SIG-M5 treated with dmso at 0.1 percent for 504 hours (cell line): Measurements from ENCODE around the gene ZNF740.
"Not testable (repeated sequence)": the region's sequence is repeated elsewhere in the genome, so short reads cannot be mapped to it uniquely, and the experiment has no call there.

Source experiments
- DNase-seq: peaks from one replicate; lab custom pipeline; 2025; ENCODE audit not compliant: unreplicated experiment; lab: John Stamatoyannopoulos, UW

Gene ZNF740

GRCh38 chr12:53180220-53180930 lies at the start of gene ZNF740, which contains the start of gene CSAD:
ZNF740 (plus strand) TSS chr12:53180722; CDS start chr12:53181984, 1,262 bp downstream.
CSAD (minus strand) TSS chr12:53180925; CDS start chr12:53173470, 7,455 bp downstream.
- DNase-seq, result peak; percentile 99

- DNase-seq, result no peak
Measured at GRCh38 chr12:53131844-53132243, 48.7 kb upstream of the ZNF740 start.

GRCh38 chr12:53133722-53134121 lies 46.8 kb upstream of the ZNF740 start:
- DNase-seq, result no peak

- no peak for DNase-seq
Measured at GRCh38 chr12:53143355-53143754, 37.2 kb upstream of the ZNF740 start.

- no peak for DNase-seq
Measured at GRCh38 chr12:53145383-53146260, 34.9 kb upstream of the ZNF740 start.

- DNase-seq, result no peak
Measured at GRCh38 chr12:53147181-53147580, 33.3 kb upstream of the ZNF740 start.

- DNase-seq, result no peak
Measured at GRCh38 chr12:53147653-53148052, 32.9 kb upstream of the ZNF740 start.

- DNase-seq, result no peak
Measured at GRCh38 chr12:53151039-53151438, 29.5 kb upstream of the ZNF740 start.

GRCh38 chr12:53152390-53152789 lies 28.1 kb upstream of the ZNF740 start:
- no peak for DNase-seq

- DNase-seq, result peak; percentile 87
Measured at GRCh38 chr12:53159195-53159839, 21.2 kb upstream of the ZNF740 start.

GRCh38 chr12:53160000-53160399 lies 20.5 kb upstream of the ZNF740 start:
- no peak for DNase-seq

- DNase-seq, result no peak
Measured at GRCh38 chr12:53160673-53161072, 19.8 kb upstream of the ZNF740 start.

- no peak for DNase-seq
Measured at GRCh38 chr12:53161119-53161911, 19.2 kb upstream of the ZNF740 start.

- not testable (repeated sequence) for DNase-seq
Measured at GRCh38 chr12:53163008-53163407, 17.5 kb upstream of the ZNF740 start.

GRCh38 chr12:53166837-53167236 lies 13.7 kb upstream of the ZNF740 start:
- no peak for DNase-seq

GRCh38 chr12:53169644-53170043 lies 10.9 kb upstream of the ZNF740 start:
- no peak for DNase-seq

GRCh38 chr12:53170215-53170614 lies 10.3 kb upstream of the ZNF740 start:
- DNase-seq, result no peak

GRCh38 chr12:53170876-53171724 lies 9.4 kb upstream of the ZNF740 start:
- no peak for DNase-seq

GRCh38 chr12:53171725-53172329 lies 8.7 kb upstream of the ZNF740 start:
- no peak for DNase-seq
